Pulmonary artery endothelial cell (primary cell): ENCODE data around the gene SNCAIP. TPM values are rescaled to one million over a fixed set of nuclear protein-coding genes. Genes with fewer than 3 reads are reported as not detected.
"Not testable (repeated sequence)": the region's sequence is repeated elsewhere in the genome, so short reads cannot be mapped to it uniquely, and the experiment has no call there.

Source experiments
- DNase-seq: peaks from one replicate; pipeline ENCODE4 v3.0.0-alpha.2; 2011; ENCODE audit warnings: low read depth, low spot score
- total RNA-seq: library from RNA; depleted of rRNA; stranded (reverse); fragments of >200 nt; gene quantifications from 2 replicates; pipeline ENCODE4 v1.2.3, GENCODE V29; 2014

SNCAIP gene
- total RNA-seq, 1 donor from 2014 or later = 8.9 TPM

DNA sequence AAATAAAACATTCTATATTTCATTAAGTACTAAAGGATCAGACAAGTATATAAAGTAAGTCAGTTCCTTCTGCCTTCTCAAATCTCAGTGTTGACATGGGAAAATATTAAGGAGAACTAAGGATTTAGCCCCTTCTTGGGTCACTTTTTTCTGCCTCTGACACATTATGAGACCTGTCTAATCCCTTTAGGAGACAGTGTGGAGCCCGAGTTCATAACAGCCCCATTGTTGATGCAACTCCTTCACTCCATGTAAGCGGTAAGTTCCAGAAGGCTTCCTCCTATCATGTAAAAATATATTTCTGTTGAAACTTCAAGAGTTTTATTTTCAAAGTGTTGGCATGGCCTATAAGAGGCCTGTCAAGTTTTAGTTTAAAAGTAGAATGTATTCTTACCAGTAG is 152.2 kb downstream of the SNCAIP start:
- DNase-seq = no peak

DNA sequence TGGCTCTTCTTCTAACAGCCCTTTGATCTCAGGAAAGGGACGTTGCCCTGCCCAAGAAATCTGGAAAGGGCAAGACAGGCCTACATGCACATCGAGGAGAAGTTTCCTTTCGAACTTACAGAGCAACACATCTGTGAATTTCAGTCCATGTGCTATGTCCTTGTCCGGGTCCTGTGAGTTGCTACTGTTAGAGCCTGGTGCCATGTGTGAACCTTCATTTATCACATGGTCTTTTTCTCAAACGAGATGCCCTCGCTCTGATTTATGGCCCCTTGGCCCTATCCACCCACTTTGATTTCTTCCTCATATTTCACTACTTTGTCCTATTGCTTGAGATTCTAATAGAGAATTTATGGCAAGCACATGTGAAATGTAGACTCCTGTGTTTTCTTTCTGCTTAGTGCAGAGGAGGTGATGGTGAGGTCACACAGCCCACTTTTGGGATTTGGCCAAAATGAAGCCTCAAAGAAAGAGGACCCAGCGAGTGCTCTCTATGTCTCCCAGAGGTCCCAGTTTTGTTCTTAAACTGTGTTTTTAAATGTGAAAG is 153.1 kb downstream of the SNCAIP start:
- no peak for DNase-seq

DNA sequence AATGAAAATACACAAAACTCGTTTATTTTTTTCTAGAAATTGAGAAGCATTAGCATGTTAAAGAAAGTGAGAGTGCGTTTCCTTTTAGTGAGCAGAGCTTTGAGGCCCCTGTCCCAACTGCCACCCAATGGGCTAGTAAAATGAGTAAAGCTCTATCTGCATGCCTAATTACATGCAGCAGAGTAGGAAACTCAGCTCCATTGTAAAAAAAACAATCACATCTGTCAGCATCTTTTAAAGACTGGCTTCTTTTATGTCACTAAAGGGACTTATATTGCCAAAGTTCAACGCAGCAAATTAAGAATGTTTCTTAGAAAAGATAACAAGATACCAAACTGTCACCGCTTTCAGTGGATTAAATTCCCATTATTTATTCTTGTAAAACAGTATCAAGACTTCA is 154.0 kb downstream of the SNCAIP start:
- no peak for DNase-seq

DNA sequence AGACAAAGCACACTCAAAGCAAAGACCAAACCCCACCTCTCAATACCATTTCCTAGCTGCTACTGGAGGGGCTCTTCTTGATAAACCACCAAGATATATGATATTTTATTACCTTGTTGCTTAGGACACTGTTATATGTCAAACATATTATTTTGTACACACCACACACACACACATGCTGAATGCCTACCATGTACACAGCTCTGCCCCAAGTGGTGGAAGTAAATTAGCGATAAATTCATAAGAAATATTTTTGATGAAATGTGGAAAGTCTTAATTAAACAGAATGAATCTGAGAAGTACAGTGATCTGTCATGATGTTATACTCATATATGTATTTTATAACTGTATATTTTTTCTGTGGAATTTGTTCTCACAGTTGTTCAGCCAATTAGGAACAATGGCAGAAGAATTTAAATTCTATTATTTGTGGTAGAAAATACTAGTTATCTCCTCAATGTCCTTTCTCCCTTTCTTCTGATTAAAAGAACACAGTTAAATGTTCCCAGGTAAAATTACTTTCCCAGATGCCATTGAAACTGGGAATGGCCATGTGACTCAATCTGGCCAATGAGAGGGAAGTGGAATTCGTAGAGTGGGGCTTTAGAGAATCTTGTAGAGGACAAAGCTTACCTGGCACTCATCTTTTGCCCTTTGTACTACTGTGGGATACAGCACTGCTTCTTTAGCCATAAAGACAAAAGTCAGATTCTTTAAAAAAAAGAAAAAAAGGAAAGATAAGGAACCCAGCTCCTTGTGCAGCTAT is 156.5 kb downstream of the SNCAIP start:
- no peak for DNase-seq

DNA sequence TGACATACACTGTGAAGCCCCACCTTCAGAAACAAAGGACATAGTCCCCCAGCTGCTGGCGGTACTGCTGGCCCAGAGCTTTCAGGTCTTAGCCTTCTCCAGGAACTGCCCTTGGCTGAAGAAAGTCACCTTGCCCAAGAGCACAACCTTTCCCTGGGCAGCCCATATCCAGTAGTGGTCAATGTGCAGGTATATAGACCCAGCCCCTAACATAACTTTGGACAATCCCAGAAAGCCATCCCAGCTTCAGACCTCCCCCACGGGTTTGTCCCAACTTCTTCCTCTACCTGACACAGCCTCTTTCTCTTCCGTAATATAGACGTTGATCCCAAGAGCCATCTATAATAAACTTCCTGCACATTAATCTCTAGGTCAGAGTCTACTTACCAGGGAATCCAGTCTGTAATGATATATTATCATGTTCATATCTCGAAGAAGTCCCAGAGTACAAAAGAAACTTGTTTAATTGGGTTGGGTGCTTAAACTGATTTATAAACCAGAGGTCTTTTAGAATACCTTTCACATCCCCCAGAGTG is 157.4 kb downstream of the SNCAIP start:
- DNase-seq = no peak

DNA sequence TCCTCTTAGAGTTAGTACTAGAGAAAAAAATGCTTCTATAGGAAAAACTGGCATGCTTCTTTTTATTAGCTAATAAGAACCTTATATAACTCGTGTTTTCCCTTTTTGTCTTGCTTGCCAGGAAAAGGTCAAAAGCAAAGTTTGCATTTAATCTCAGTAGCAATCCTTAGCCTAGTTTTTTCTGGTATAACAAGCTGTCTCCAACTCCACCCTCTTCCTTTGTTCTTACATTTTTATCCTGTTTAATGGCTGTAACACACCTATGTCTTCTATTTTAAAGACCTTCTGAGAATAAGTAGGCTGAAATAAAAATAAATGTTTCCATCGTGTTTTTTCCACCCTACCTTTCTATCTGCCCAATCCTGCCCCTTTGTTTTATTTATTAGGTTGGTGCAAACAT is 158.3 kb downstream of the SNCAIP start:
- DNase-seq = no peak

DNA sequence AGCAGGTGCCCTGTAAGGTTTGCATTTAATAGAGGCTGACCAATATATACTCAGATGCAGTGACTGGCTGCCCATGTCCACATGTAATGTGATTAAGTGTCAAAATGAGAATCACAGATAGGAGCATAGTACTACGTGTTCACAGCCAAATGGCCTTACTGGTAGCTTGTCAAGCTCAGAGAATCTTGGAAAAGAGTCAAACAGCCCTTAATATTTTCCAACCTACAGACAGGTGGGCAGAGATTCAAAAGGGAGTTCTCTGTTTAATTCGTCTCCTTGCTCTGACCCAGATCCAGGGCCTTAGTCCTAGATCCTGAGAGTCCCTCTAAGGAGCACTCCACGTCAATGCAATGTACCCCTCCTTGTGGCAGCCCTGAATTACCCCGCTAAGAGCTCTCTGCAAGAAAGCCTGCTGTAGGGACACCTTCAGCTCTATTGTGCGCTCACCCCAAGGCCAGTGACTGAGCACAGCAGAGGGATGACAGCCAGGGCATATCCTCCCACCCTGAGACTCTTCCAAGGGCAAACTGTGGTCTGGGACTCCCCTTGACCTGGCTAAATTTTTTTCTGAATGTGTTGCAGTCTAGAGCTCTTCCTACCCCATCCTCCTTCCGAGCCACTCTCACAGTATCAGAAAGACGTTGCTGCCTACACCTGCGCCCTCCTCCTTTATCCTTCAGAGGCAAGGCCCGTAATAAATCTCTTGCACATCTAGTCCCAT is 159.2 kb downstream of the SNCAIP start:
- no peak for DNase-seq

DNA sequence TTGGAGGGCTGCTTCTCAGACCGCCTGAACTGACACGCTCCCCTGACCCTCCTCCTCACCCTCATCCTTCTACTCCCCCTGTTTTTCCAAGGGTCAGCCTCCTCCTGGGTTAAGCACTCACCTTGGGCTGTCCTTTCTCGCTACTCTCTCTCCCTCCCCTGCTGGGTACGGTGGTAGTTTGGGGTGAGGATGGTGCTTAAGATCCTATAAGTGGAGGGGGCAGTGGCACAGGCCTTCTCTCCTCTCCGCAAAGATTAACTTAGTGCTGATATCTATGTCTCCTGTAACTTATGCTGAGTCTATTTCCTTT is 159.7 kb downstream of the SNCAIP start:
- no peak for DNase-seq

DNA sequence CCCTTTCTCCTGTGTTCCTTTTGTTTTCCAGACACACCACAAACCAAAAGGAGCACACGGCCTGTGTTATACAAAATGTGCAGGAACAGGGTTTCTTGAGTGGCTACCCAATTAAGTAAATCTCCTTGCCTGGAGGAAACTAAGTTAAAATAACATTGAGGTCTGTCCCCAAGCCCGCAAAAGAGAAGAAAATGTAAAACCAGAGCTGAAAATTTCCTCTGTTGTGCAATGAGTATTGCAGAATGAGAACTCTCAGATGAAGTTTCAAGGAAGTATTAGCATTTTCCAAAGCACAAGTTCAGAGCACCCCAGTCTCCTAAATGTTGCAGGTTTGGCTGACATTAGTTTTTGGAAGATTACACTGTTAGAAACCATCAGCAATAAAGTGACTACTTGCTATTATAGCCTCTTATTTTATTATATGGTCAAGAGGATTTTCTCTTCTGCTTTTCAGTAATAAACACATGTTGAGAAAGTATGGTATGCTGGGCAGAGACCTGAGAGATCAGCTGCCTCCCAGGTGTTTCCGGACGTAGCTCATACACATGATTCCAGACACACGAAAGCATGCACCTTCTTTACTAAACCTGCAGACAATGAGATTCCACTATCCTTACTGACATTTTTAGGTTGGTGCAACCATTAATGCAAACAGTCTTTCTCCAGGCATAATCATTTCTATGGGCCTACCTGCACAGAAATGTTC is 161.3 kb downstream of the SNCAIP start:
- DNase-seq = no peak

DNA sequence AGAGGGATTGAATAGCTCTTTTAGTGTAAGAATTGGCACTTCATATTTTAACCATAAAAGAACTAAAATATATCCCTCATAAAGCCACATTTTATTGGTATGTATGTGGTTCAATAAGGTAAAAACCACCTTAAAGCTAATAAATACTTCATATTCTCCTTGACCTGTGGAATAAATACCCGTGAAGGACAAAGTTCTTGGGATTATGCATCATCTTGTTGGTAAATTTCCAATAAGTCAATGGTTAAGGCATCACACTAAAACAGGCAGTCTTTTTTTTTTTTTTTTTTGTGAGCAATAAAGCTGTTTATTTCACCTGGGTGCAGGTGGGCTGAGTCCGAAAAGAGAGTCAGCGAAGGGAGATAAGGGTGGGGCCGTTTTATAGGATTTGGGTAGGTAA is 161.9 kb downstream of the SNCAIP start:
- DNase-seq = no peak

DNA sequence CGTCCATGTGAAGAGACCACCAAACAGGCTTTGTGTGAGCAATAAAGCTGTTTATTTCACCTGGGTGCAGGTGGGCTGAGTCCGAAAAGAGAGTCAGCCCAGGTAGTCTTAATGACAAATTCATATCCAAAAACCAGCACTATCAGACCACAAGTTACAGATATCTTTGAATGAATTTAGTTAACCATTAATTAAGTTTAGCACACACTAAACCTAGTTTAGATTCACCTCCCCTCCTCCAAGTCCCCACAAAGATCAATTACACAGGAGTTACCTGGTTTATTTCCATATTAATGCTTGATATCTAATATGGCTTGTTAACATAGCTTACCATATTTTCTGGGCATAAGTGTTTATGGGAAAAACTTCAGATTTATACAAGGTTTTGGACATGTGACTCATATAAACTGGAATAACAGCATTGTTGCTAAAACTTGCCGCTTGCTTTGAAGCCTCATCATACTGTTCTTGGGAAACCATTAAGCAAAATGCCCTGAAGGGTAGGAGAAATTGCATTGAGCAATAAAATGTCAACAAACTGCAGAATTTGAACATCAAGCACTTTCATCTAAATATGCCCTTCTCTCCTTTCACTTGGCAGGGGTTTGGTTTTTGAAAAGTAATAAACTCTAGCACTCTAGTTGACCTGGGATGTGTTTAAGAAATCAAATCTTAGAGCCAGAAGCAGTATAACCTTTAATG is 166.9 kb downstream of the SNCAIP start:
- DNase-seq = no peak

DNA sequence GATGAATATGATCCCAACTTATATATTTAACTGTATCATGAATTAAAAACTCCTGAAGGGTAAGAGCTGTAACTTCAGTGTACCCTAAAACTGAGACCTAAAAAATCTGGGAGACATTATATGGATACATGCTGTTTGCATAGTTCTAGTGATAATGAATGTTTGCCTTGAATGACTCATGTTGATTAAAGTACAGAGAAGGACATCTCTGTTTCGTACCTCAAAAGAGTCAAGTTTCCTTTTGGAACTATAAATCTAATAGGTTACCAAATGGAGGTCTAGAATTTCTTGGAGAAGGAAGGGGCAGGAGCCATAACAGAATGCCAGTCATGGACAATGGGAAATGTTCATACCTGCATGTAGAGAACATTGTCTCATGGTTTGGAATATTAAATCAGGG is 168.1 kb downstream of the SNCAIP start:
- no peak for DNase-seq

DNA sequence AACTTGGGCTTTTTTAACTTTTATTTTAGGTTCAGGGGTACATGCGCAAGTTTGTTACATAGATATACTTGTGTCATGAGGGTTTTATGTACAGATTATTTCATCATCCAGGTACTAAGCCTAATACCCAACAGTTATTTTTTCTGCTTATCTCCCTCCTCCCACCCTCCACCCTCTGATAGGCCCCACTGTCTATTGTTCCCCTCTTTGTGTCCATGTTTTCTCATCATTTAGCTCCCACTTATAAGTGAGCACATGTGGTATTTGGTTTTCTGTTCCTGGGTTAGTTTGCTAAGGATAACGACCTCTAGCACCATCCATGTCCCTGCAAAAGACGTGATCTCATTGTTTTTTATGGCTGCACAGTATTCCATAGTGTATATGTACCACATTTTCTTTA is 172.1 kb downstream of the SNCAIP start:
- no peak for DNase-seq

DNA sequence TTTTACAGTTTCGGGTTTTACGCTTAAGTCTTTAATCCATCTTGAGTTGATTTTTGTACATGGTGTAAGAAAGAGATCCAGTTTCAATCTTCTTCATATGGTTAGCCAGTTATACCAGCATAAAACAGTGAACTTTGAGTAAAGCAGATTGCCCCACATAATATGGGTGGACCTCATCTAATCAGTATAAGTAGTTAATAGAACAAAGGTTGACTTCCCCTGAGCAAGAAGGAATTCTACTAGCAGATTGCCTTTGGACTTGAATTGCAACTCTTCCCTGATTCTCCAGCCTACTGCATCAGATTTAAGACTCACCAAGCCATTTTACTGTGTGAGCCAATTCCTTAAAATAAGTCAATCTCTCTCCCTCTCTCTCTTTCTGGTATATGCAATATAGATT is 173.2 kb downstream of the SNCAIP start:
- no peak for DNase-seq

DNA sequence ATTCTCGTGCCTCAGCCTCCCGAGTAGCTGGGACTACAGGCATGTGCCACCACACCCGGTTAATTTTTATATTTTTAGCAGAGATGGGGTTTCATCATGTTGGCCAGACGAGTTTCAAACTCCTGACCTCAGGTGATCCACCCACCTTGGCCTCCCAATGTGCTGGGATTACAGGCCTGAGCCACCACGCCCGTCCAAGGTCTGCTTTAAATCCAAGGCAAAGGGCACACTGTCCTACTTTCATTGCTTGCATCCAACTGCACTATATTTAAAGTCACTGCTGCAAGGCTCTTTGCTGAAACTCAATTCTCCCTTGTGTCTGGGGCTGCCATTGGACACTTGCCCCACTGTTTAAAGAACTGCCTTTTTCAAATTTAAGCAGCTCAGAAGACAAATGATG is 174.6 kb downstream of the SNCAIP start:
- not testable (repeated sequence) for DNase-seq

DNA sequence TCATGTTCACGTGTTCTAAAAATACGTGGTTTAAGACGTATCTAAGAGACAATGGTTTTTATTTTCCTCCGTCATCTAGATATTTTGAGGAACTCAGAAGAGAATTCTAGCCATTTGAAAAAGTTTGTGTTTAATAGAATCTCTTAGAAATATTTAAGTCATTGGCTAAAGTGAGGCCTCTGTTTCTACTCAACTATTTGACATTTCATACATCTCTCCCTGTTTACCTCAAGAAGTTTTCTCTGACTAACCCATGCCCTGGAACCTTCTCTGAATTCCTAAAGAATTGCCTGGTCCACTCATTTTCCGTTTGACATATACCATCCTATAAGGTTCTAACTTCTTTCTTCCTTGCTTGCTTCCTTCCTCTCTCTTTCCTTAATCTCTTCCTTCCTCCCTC is 178.7 kb downstream of the SNCAIP start:
- no peak for DNase-seq

DNA sequence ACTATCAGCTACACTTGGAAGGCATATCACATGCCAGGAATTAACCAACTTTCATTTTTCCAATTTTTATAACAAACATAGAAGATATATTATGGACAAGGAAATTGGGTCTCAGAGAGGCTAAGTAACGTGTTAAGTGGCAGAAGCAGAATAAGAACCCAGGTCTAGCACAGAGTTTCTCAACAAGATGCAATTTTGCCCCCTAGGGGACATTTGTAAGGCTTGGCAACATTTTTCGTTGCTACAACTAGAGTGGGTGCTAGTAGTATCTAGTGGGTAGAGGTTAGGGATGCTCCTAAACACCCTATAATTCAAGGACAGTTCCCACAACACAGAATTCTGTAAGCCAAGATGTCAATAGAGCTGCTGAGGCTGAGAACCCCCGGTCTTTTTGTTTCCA is 180.6 kb downstream of the SNCAIP start:
- DNase-seq = no peak

DNA sequence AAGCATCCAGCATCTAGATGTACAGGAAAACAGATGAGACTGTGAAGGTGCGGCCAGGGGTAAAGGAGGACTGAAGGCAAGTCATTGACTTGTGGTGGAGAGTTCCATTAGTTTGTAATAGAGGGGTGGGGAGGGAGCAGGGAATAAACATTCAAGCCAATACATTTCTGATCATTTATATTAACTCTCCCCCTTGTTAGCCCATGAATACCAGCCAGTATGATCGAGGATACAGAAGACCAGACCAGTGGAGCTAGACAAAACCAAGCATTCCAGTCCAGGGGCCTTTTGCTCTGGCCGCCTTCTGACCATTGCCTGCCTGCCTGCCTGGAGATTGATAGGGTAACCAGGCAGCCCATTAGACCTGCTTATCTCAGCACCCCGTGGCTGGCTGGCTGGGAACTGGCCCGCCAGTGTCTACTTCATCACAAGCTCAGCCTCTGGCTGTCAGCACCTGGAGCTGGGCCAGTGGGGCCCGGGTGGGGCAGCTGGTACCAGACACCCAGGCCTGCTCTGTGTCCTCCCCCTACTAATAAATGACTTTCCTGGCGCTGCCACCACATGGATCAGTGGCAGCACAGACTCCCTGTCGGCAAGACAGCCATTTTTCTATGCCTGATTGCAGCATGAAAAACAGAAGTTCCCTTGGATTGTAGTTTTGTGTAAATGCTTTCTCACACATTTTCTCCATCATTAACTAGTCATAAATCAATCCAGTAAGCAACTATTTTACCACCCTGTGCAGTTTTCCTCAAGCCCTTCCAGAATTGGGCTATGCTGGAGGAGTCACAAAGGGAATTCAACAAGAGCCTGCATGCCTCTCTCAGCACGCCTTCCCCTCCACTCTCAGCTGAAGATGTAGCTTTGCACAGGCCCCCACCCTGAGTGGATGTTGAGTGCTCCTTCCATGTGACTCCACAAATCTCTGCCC is 181.3 kb downstream of the SNCAIP start:
- no peak for DNase-seq

DNA sequence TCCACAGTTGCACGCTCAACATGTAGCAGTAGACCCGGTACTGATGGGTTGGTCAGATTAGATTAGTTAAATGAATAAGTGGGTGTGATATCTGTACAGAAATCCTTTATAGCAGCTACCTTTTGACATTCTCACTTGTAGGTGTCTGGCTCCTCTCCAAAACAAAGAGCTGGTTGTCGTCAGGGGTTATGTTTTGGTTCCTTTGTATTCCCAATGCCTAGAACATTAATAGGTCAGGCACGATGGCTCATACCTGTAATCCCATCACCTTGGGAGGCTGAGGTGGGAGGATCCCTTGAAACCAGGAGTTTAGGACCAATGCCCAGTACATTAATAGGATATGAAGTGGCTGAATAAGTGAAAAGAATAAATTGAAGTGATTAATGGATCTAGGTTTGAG is 182.1 kb downstream of the SNCAIP start:
- no peak for DNase-seq

DNA sequence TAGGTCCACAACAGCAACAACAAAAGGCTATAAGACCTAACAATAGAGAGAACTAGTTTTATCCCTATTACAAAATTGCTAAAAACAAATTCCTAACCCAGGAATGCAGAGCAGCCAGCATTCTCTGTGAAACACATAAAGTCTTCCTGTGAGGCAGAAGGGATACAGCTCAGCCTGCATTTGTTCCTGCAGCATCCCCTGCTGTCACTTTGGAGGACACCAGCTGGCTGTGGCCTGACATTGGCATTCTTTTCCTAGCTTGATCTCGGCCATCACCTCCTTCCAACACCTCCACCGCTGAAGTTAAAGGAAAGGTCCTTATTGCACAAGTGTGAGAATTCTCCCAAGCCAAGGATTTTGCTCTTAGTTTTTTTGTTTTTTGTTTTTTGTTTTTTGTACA is 186.1 kb downstream of the SNCAIP start:
- no peak for DNase-seq
